Peyer's patch (tissue), 4 donors: ENCODE measurements around the gene MYL7. TPM values are rescaled to one million over a fixed set of nuclear protein-coding genes. Genes with fewer than 3 reads are reported as not detected.

Experiments used
- DNase-seq, 3 donors: peaks; one replicate each; pipeline ENCODE4 v3.0.0-alpha.2; 2017 to 2019
- H3K27ac ChIP-seq, 4 donors: fragments of 200-600 bp; sonication (generic); one replicate each; pipeline ENCODE4 v1.5.1; 2016 to 2019
- H3K27me3 ChIP-seq, 2 donors: fragments of 200-600 bp; sonication (generic); one replicate each; pipeline ENCODE4 v1.5.1; 2019
- H3K36me3 ChIP-seq, 3 donors: fragments of 200-600 bp; sonication (generic); one replicate each; pipeline ENCODE4 v1.5.1; 2016 to 2019
- H3K4me1 ChIP-seq, 4 donors: fragments of 200-600 bp; sonication (generic); one replicate each; pipeline ENCODE4 v1.5.1; 2016 to 2019
- H3K4me3 ChIP-seq, 4 donors: fragments of 200-600 bp; sonication (generic); 1 replicate in 3 of 4; 2 replicates in 1 of 4; pipeline ENCODE4 v1.5.1; 2016 to 2019; ENCODE audit warnings: mild to moderate bottlenecking in 1 of 4
- H3K9me3 ChIP-seq, 4 donors: fragments of 200-600 bp; sonication (generic); one replicate each; pipeline ENCODE4 v1.5.1; 2016 to 2019; ENCODE audit warnings: mild to moderate bottlenecking in 1 of 4
- CTCF ChIP-seq, 6 experiments: fragments of 450-650 bp in 4 of 6; fragments of 200-600 bp in 2 of 6; sonication (generic) in 1 of 6; IDR thresholded peaks; one replicate each; pipeline ENCODE4 v1.5.1; 2017 to 2019; ENCODE audit warnings: antibody characterized with exemption in 6 of 6, mild to moderate bottlenecking in 3 of 6, moderate library complexity in 1 of 6
- POLR2A ChIP-seq, 2 donors: fragments of 450-650 bp; IDR thresholded peaks; one replicate each; pipeline ENCODE4 v1.5.1; 2017; ENCODE audit warnings: antibody characterized with exemption in 2 of 2, mild to moderate bottlenecking in 2 of 2, moderate library complexity in 2 of 2
- total RNA-seq, 4 donors: library from RNA; depleted of rRNA; stranded (reverse); fragments of >200 nt; gene quantifications; one replicate each; pipeline ENCODE4 v1.1.0, GENCODE V29; 2016

MYL7 gene
- total RNA-seq, 4 donors from 2014 or later, result not detected

GRCh38 chr7:44120395-44120794 is 20.7 kb downstream of the MYL7 start:
- TF ChIP-seq POLR2A (IDR thresholded peaks at IDR 0.05) (no peak), CTCF (IDR thresholded peaks at IDR 0.05) (no peak)
- H3K27me3 ChIP-seq, result no peaks in the 10 kb centered on the region
- H3K9me3 ChIP-seq, result no peaks in the 10 kb centered on the region
- H3K27ac ChIP-seq, result no peak overlapping the region
- peaks cover 0 to 13% (median 0%) of the 10 kb centered on the region in 4 donors for H3K4me1 ChIP-seq
- H3K4me3 ChIP-seq, result no peak overlapping the region
- H3K36me3 ChIP-seq, result peaks cover 0 to 23% (median 0%) of the 10 kb centered on the region in 3 donors
- DNase-seq, result no peak

- TF ChIP-seq POLR2A (IDR thresholded peaks at IDR 0.05), result no peak
- no peak for TF ChIP-seq CTCF (IDR thresholded peaks at IDR 0.05)
- Histone ChIP-seq H3K4me3 (no peak overlapping the region), H3K4me1 (peaks cover 0 to 13% (median 0%) of the 10 kb centered on the region in 4 donors), H3K27ac (no peak overlapping the region), H3K27me3 (no peaks in the 10 kb centered on the region), H3K36me3 (peaks cover 0 to 23% (median 0%) of the 10 kb centered on the region in 3 donors), H3K9me3 (no peaks in the 10 kb centered on the region)
- no peak for DNase-seq
These were observed 21.2 kb downstream of the MYL7 start for GRCh38 chr7:44119829-44120380.

GRCh38 chr7:44117801-44118429 is 23.2 kb downstream of the MYL7 start:
- TF ChIP-seq POLR2A (IDR thresholded peaks at IDR 0.05), result no peak
- no peak for TF ChIP-seq CTCF (IDR thresholded peaks at IDR 0.05)
- DNase-seq, result no peak
- no peaks in the 10 kb centered on the region for H3K9me3 ChIP-seq
- peaks cover 0 to 29% (median 0%) of the 10 kb centered on the region in 3 donors for H3K36me3 ChIP-seq
- H3K27me3 ChIP-seq, result no peaks in the 10 kb centered on the region
- no peak overlapping the region for H3K4me3 ChIP-seq
- no peak overlapping the region for H3K27ac ChIP-seq
- H3K4me1 ChIP-seq, result peaks cover 0 to 13% (median 0%) of the 10 kb centered on the region in 4 donors

GRCh38 chr7:44116789-44117666 is 24.1 kb downstream of the MYL7 start:
- Histone ChIP-seq H3K27me3 (no peaks in the 10 kb centered on the region), H3K9me3 (no peaks in the 10 kb centered on the region), H3K4me1 (peaks cover 0 to 5% (median 0%) of the 10 kb centered on the region in 4 donors), H3K27ac (no peak overlapping the region), H3K4me3 (no peak overlapping the region), H3K36me3 (peaks cover 0 to 29% (median 0%) of the 10 kb centered on the region in 3 donors)
- no peak for TF ChIP-seq CTCF (IDR thresholded peaks at IDR 0.05)
- no peak for TF ChIP-seq POLR2A (IDR thresholded peaks at IDR 0.05)
- no peak for DNase-seq

GRCh38 chr7:44116087-44116788 is 24.9 kb downstream of the MYL7 start:
- Histone ChIP-seq H3K27me3 (no peaks in the 10 kb centered on the region), H3K27ac (no peak overlapping the region), H3K36me3 (peaks cover 0 to 29% (median 0%) of the 10 kb centered on the region in 3 donors), H3K4me3 (no peak overlapping the region), H3K4me1 (no peaks in the 10 kb centered on the region), H3K9me3 (no peaks in the 10 kb centered on the region)
- no peak for DNase-seq
- TF ChIP-seq CTCF (IDR thresholded peaks at IDR 0.05) (no peak), POLR2A (IDR thresholded peaks at IDR 0.05) (no peak)
